H1 (cell line): Measurements from ENCODE around the gene SDF2. TPM values are rescaled to one million over a fixed set of nuclear protein-coding genes. Genes with fewer than 3 reads are reported as not detected.

ENCODE experiments used
- BCL11A ChIP-seq, 2 experiments: IDR thresholded peaks; one replicate each; pipeline ENCODE4 v1.6.1; 2011; ENCODE audit warnings: low read depth in 2 of 2, low read length in 2 of 2, mild to moderate bottlenecking in 2 of 2
- CEBPB ChIP-seq: IDR thresholded peaks from 2 replicates; pipeline ENCODE4 v1.6.1; 2012; ENCODE audit warnings: low read depth, low read length
- EP300 ChIP-seq, 2 experiments: IDR thresholded peaks; 1 replicate in 1 of 2; 2 replicates in 1 of 2; pipeline ENCODE4 v1.6.1; 2011 to 2012; ENCODE audit warnings: low read depth in 2 of 2, low read length in 2 of 2, mild to moderate bottlenecking in 2 of 2, borderline replicate concordance in 1 of 2, inconsistent platforms in 1 of 2, moderate library complexity in 1 of 2
- FOSL1 ChIP-seq: IDR thresholded peaks from 2 replicates; pipeline ENCODE4 v1.6.1; 2011; ENCODE audit warnings: mild to moderate bottlenecking, low read depth, low read length, moderate library complexity; ENCODE audit not compliant: insufficient read depth
- GABPA ChIP-seq: IDR thresholded peaks from 2 replicates; pipeline ENCODE4 v1.6.1; 2011; ENCODE audit warnings: mild to moderate bottlenecking, low read length, moderate library complexity, borderline replicate concordance; ENCODE audit not compliant: insufficient read depth
- RXRA ChIP-seq: IDR thresholded peaks from 2 replicates; pipeline ENCODE4 v1.6.1; 2011; ENCODE audit warnings: low read depth, mild to moderate bottlenecking, low read length, moderate library complexity; ENCODE audit not compliant: insufficient read depth
- SRF ChIP-seq: IDR thresholded peaks from 2 replicates; pipeline ENCODE4 v1.6.1; 2011; ENCODE audit warnings: mild to moderate bottlenecking, low read depth, low read length, moderate library complexity
- TAF7 ChIP-seq: optimal IDR thresholded peaks from 2 replicates; pipeline ENCODE3; 2011; ENCODE audit warnings: low read depth, mild to moderate bottlenecking, inconsistent platforms, low read length, moderate library complexity, borderline replicate concordance
- polyA plus RNA-seq, 7 experiments: library from polyadenylated mRNA; depleted of rRNA in 3 of 7; stranded (reverse) in 5 of 7; unstranded in 2 of 7; fragments of >200 nt in 5 of 7; fragments of 200-250 nt in 2 of 7; gene quantifications; 1 replicate in 5 of 7; 2 replicates in 1 of 7; 4 replicates in 1 of 7; pipeline versions ENCODE4 v1.2.1 to v1.2.3, GENCODE V29; 2011 to 2013; ENCODE audit warnings: missing spikeins in 2 of 7, mixed read lengths in 2 of 7
- total RNA-seq: library from RNA; stranded (reverse); fragmentation: NEBNext Ultra II Directional; extraction: Animal tissue kit (Norgen Biotek cat#: 25700); gene quantifications from 2 replicates; pipeline ENCODE4 v1.2.1, GENCODE V29; 2021
- TF ChIP-seq, protein P1 (sequence below): fragments of 300-600 bp; sonication (generic); IDR thresholded peaks from 2 replicates; pipeline ENCODE4 v1.7.1; 2012; ENCODE audit warnings: low read length, moderate library complexity, mild to moderate bottlenecking, inconsistent platforms; ENCODE audit not compliant: insufficient replicate concordance

The SDF2 gene
- total and polyA plus RNA-seq, 2 of the 8 experiments (the other 6 are each of a cell fraction or from before 2014, with no cell fraction given) = 44.8 to 65.4 TPM

DNA sequence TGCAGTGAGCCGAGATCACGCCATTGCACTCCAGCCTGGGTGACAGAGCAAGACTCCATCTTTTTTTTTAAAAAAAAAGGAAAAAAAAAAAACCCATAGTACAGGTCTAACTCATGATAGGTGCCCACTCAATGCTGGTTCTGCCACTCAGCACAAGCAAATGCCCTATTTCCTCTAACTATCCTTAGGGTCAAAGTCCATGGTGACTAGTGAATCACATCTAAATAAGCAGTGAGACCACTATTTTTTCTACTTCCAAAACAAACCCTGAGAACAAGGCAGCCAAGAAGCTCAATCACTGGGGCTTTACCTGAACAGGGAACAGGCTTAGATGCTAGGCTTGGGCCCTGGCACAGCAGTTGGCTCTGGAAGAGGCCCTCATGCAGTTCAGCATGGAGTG, 20.1 kb downstream of the SDF2 start (continued):
- TF ChIP-seq, protein P1, sequence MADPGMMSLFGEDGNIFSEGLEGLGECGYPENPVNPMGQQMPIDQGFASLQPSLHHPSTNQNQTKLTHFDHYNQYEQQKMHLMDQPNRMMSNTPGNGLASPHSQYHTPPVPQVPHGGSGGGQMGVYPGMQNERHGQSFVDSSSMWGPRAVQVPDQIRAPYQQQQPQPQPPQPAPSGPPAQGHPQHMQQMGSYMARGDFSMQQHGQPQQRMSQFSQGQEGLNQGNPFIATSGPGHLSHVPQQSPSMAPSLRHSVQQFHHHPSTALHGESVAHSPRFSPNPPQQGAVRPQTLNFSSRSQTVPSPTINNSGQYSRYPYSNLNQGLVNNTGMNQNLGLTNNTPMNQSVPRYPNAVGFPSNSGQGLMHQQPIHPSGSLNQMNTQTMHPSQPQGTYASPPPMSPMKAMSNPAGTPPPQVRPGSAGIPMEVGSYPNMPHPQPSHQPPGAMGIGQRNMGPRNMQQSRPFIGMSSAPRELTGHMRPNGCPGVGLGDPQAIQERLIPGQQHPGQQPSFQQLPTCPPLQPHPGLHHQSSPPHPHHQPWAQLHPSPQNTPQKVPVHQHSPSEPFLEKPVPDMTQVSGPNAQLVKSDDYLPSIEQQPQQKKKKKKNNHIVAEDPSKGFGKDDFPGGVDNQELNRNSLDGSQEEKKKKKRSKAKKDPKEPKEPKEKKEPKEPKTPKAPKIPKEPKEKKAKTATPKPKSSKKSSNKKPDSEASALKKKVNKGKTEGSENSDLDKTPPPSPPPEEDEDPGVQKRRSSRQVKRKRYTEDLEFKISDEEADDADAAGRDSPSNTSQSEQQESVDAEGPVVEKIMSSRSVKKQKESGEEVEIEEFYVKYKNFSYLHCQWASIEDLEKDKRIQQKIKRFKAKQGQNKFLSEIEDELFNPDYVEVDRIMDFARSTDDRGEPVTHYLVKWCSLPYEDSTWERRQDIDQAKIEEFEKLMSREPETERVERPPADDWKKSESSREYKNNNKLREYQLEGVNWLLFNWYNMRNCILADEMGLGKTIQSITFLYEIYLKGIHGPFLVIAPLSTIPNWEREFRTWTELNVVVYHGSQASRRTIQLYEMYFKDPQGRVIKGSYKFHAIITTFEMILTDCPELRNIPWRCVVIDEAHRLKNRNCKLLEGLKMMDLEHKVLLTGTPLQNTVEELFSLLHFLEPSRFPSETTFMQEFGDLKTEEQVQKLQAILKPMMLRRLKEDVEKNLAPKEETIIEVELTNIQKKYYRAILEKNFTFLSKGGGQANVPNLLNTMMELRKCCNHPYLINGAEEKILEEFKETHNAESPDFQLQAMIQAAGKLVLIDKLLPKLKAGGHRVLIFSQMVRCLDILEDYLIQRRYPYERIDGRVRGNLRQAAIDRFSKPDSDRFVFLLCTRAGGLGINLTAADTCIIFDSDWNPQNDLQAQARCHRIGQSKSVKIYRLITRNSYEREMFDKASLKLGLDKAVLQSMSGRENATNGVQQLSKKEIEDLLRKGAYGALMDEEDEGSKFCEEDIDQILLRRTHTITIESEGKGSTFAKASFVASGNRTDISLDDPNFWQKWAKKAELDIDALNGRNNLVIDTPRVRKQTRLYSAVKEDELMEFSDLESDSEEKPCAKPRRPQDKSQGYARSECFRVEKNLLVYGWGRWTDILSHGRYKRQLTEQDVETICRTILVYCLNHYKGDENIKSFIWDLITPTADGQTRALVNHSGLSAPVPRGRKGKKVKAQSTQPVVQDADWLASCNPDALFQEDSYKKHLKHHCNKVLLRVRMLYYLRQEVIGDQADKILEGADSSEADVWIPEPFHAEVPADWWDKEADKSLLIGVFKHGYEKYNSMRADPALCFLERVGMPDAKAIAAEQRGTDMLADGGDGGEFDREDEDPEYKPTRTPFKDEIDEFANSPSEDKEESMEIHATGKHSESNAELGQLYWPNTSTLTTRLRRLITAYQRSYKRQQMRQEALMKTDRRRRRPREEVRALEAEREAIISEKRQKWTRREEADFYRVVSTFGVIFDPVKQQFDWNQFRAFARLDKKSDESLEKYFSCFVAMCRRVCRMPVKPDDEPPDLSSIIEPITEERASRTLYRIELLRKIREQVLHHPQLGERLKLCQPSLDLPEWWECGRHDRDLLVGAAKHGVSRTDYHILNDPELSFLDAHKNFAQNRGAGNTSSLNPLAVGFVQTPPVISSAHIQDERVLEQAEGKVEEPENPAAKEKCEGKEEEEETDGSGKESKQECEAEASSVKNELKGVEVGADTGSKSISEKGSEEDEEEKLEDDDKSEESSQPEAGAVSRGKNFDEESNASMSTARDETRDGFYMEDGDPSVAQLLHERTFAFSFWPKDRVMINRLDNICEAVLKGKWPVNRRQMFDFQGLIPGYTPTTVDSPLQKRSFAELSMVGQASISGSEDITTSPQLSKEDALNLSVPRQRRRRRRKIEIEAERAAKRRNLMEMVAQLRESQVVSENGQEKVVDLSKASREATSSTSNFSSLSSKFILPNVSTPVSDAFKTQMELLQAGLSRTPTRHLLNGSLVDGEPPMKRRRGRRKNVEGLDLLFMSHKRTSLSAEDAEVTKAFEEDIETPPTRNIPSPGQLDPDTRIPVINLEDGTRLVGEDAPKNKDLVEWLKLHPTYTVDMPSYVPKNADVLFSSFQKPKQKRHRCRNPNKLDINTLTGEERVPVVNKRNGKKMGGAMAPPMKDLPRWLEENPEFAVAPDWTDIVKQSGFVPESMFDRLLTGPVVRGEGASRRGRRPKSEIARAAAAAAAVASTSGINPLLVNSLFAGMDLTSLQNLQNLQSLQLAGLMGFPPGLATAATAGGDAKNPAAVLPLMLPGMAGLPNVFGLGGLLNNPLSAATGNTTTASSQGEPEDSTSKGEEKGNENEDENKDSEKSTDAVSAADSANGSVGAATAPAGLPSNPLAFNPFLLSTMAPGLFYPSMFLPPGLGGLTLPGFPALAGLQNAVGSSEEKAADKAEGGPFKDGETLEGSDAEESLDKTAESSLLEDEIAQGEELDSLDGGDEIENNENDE = no peak
- TF ChIP-seq TAF7 (no peak), EP300 (IDR thresholded peaks at IDR 0.05; ENCODE audit: borderline replicate concordance in 1 of 2, low read depth in 2 of 2, low read length in 2 of 2) (no peak), BCL11A (IDR thresholded peaks at IDR 0.05; ENCODE audit: low read depth in 2 of 2, low read length in 2 of 2) (no peak), FOSL1 (no peak), RXRA (no peak), SRF (no peak), GABPA (no peak), CEBPB (no peak)
